K562 (cell line): ENCODE measurements around the gene PHACTR2. TPM values are rescaled to one million over a fixed set of nuclear protein-coding genes. Genes with fewer than 3 reads are reported as not detected.

ENCODE experiments used
- GABPA ChIP-seq: fragments of 200-800 bp; sonication (Bioruptor generic); conservative IDR thresholded peaks from 2 replicates; pipeline ENCODE4 v1.6.1; 2016; ENCODE audit warnings: low read depth, missing genetic modification characterization, missing compliant biosample characterization
- KDM4B ChIP-seq, 2 experiments: fragments of 450-650 bp in 1 of 2; sonication (generic) in 1 of 2; IDR thresholded peaks; 2 replicates each; pipeline ENCODE4 v1.6.1; 2016 to 2017; ENCODE audit warnings: borderline replicate concordance in 2 of 2, antibody characterized with exemption in 1 of 2, low read depth in 1 of 2, mild to moderate bottlenecking in 1 of 2
- MAFK ChIP-seq: IDR thresholded peaks from 2 replicates; pipeline ENCODE4 v1.6.1; 2011; ENCODE audit warnings: low read length, improper control_type of control experiment
- PRPF4 ChIP-seq: fragments of 200-400 bp; formaldehyde crosslinking; IDR thresholded peaks from one replicate; pipeline ENCODE4 v1.6.1; 2017; ENCODE audit warnings: low read length, low read depth, mild to moderate bottlenecking; ENCODE audit not compliant: insufficient read depth, poor library complexity, severe bottlenecking
- RFX5 ChIP-seq: IDR thresholded peaks from 2 replicates; pipeline ENCODE4 v1.6.1; 2011; ENCODE audit warnings: low read depth, mild to moderate bottlenecking, improper control_type of control experiment, low read length
- RHOXF2B ChIP-seq: fragments of 250-450 bp; sonication (Bioruptor Pico); conservative IDR thresholded peaks from 2 replicates; pipeline ENCODE4 v1.5.1; 2021
- RNF2 ChIP-seq: sonication (generic); IDR thresholded peaks from 2 replicates; pipeline ENCODE4 v1.6.1; 2016
- SAP30 ChIP-seq: fragments of 200-600 bp; sonication (generic); IDR thresholded peaks from 2 replicates; pipeline ENCODE4 v1.6.1; 2012; ENCODE audit warnings: borderline replicate concordance, low read depth, mild to moderate bottlenecking, moderate library complexity, low read length, control low read depth, inconsistent platforms; ENCODE audit not compliant: insufficient read depth, poor library complexity, severe bottlenecking
- SRSF7 ChIP-seq: fragments of 200-400 bp; formaldehyde crosslinking; optimal IDR thresholded peaks from 2 replicates; pipeline ENCODE3; 2017; ENCODE audit warnings: mild to moderate bottlenecking, low read depth, low read length
- TAF1 ChIP-seq: IDR thresholded peaks from 2 replicates; pipeline ENCODE4 v1.6.1; 2011; ENCODE audit warnings: mild to moderate bottlenecking, low read length, moderate library complexity; ENCODE audit not compliant: insufficient read depth, control insufficient read depth, severe bottlenecking; ENCODE audit errors: extremely low read depth
- U2AF2 ChIP-seq: fragments of 200-400 bp; formaldehyde crosslinking; optimal IDR thresholded peaks from 2 replicates; pipeline ENCODE3; 2017; ENCODE audit warnings: low read depth, mild to moderate bottlenecking, low read length
- polyA plus RNA-seq, 8 experiments: library from polyadenylated mRNA; depleted of rRNA in 4 of 8; stranded (reverse) in 5 of 8; unstranded in 3 of 8; fragments of >200 nt; fragmentation: Nextera tagmentation in 2 of 8; fragmentation: Illumina TruSeq in 1 of 8; extraction: Ambion mirVana in 2 of 8; extraction: Trizol in 1 of 8; gene quantifications; 2 replicates each; pipeline versions ENCODE4 v1.2.1 to v1.2.3, GENCODE V29; 2011 to 2014; ENCODE audit warnings: inconsistent platforms in 1 of 8, missing spikeins in 1 of 8
- total RNA-seq, 7 experiments: library from RNA; depleted of rRNA in 6 of 7; stranded (reverse); fragments of >200 nt in 6 of 7; fragmentation: Illumina TruSeq in 2 of 7; extraction: Trizol in 2 of 7; gene quantifications; 2 replicates each; pipeline versions ENCODE4 v1.2.1 to v1.2.3, GENCODE V29; 2011 to 2021; ENCODE audit warnings: low replicate concordance in 1 of 7
- TF ChIP-seq, protein P1 (sequence below), 2 experiments: fragments of 450-650 bp; formaldehyde crosslinking in 1 of 2; IDR thresholded peaks; 2 replicates each; pipeline versions ENCODE4 v1.4.0 to v1.6.1; 2014 to 2020; ENCODE audit warnings: mild to moderate bottlenecking in 2 of 2, borderline replicate concordance in 1 of 2, low read depth in 1 of 2
- TF ChIP-seq, protein P2 (sequence below): sonication (generic); formaldehyde crosslinking; IDR thresholded peaks from 2 replicates; pipeline ENCODE4 v1.8.0; 2022; ENCODE audit warnings: mild to moderate bottlenecking, missing genetic modification reagents
- TF ChIP-seq, protein P3 (sequence below): sonication (generic); formaldehyde crosslinking; IDR thresholded peaks from 2 replicates; pipeline ENCODE4 v1.8.1; 2023; ENCODE audit warnings: mild to moderate bottlenecking, missing genetic modification reagents

PHACTR2 gene
- total and polyA plus RNA-seq, 9 of the 15 experiments (the other 6 are each of a cell fraction or from before 2014, with no cell fraction given), result 5.3 to 52.5 (median 22.9) TPM

DNA sequence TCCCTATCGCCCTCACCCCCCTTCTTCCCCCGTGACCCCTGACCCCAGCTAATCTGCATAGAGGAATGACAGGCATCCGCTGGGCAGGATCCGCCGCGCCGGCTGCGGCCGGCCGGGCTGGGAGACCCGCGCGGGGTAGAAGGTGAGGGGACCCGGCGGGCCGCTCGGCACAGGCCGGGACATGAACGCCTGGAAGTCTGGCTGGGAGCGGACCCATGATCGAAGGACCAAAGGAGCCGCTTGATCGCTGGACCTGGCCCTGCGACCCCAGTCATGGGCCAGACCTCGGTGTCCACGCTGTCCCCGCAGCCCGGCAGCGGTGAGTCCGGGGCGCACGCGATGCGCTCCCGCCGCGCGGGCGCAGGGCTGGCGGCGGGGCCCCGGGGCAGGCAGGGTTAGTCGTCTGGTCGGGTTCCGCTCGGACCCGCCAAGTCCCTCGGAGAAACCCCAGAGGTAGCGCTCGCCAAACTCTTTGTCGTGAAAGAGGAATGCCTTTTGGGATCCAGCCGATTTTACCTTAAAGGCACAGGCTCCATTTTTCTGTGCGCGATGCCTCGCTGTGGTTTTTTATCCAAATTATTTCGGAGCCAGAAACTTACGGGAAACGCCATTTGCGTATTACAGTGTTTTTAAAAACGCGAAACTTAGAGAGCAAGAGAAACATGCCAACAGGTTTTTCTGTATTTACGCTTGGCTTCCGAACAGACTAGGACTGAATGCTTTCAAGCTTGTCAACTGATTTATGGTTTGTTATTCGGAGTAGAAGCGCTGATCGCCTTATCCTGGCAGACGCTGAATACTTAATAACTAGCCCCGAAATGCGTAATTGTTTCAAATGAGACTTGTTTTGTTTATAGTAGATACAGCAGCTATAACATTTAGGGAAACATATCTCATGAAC lies at the start of gene PHACTR2 (continued):
- TF ChIP-seq SAP30 (peak; percentile 77), RFX5 (no peak), TAF1 (peak; percentile 73), KDM4B (IDR thresholded peaks at IDR 0.05; ENCODE audit: borderline replicate concordance in 2 of 2, low read depth in 1 of 2) (peak in 1 of 2 experiments; percentile 92; a peak in 2 of 4 replicates), RNF2 (peak; percentile 41; the same call in 1 of the 2 replicates), SRSF7 (no peak), PRPF4 (no peak), U2AF2 (no peak), MAFK (no peak), GABPA (tag) (peak; percentile 61), RHOXF2B (no peak)
- TF ChIP-seq, protein P1, sequence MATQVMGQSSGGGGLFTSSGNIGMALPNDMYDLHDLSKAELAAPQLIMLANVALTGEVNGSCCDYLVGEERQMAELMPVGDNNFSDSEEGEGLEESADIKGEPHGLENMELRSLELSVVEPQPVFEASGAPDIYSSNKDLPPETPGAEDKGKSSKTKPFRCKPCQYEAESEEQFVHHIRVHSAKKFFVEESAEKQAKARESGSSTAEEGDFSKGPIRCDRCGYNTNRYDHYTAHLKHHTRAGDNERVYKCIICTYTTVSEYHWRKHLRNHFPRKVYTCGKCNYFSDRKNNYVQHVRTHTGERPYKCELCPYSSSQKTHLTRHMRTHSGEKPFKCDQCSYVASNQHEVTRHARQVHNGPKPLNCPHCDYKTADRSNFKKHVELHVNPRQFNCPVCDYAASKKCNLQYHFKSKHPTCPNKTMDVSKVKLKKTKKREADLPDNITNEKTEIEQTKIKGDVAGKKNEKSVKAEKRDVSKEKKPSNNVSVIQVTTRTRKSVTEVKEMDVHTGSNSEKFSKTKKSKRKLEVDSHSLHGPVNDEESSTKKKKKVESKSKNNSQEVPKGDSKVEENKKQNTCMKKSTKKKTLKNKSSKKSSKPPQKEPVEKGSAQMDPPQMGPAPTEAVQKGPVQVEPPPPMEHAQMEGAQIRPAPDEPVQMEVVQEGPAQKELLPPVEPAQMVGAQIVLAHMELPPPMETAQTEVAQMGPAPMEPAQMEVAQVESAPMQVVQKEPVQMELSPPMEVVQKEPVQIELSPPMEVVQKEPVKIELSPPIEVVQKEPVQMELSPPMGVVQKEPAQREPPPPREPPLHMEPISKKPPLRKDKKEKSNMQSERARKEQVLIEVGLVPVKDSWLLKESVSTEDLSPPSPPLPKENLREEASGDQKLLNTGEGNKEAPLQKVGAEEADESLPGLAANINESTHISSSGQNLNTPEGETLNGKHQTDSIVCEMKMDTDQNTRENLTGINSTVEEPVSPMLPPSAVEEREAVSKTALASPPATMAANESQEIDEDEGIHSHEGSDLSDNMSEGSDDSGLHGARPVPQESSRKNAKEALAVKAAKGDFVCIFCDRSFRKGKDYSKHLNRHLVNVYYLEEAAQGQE (IDR thresholded peaks at IDR 0.05; ENCODE audit: borderline replicate concordance), result peak; percentile 86
- TF ChIP-seq, protein P1 (CRISPR knock-in tag; IDR thresholded peaks at IDR 0.05; ENCODE audit: low read depth), result peak; percentile 73; the same call in 1 of the 2 replicates
- TF ChIP-seq, protein P2, sequence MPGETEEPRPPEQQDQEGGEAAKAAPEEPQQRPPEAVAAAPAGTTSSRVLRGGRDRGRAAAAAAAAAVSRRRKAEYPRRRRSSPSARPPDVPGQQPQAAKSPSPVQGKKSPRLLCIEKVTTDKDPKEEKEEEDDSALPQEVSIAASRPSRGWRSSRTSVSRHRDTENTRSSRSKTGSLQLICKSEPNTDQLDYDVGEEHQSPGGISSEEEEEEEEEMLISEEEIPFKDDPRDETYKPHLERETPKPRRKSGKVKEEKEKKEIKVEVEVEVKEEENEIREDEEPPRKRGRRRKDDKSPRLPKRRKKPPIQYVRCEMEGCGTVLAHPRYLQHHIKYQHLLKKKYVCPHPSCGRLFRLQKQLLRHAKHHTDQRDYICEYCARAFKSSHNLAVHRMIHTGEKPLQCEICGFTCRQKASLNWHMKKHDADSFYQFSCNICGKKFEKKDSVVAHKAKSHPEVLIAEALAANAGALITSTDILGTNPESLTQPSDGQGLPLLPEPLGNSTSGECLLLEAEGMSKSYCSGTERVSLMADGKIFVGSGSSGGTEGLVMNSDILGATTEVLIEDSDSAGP (CRISPR knock-in tag), result peak; percentile 91
- TF ChIP-seq, protein P3, sequence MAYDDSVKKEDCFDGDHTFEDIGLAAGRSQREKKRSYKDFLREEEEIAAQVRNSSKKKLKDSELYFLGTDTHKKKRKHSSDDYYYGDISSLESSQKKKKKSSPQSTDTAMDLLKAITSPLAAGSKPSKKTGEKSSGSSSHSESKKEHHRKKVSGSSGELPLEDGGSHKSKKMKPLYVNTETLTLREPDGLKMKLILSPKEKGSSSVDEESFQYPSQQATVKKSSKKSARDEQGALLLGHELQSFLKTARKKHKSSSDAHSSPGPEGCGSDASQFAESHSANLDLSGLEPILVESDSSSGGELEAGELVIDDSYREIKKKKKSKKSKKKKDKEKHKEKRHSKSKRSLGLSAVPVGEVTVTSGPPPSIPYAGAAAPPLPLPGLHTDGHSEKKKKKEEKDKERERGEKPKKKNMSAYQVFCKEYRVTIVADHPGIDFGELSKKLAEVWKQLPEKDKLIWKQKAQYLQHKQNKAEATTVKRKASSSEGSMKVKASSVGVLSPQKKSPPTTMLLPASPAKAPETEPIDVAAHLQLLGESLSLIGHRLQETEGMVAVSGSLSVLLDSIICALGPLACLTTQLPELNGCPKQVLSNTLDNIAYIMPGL, result no peak
